HG02870 (cell line): ENCODE data around the gene DDX60.
"Not testable (repeated sequence)": the region's sequence is repeated elsewhere in the genome, so short reads cannot be mapped to it uniquely, and the experiment has no call there.

Source experiments
- ATAC-seq: cut with Tn5 transposase; IDR thresholded peaks from one replicate; pipeline ENCODE4 v1.9.1; 2021; ENCODE audit warnings: mild to moderate bottlenecking, moderate library complexity; ENCODE audit not compliant: unreplicated experiment

The DDX60 gene

GRCh38 chr4:168293386-168293975, 25.1 kb downstream of the DDX60 start:
- no peak for ATAC-seq

GRCh38 chr4:168291242-168291641, 27.3 kb downstream of the DDX60 start:
- ATAC-seq = no peak

GRCh38 chr4:168285850-168286249, 32.7 kb downstream of the DDX60 start:
- not testable (repeated sequence) for ATAC-seq

- no peak for ATAC-seq
Measured at GRCh38 chr4:168279556-168279955, 39.0 kb downstream of the DDX60 start.

- no peak for ATAC-seq
Measured at GRCh38 chr4:168275836-168276235, 42.7 kb downstream of the DDX60 start.

- ATAC-seq = no peak
Measured at GRCh38 chr4:168274871-168275270, 43.7 kb downstream of the DDX60 start.

- ATAC-seq = no peak
Measured at GRCh38 chr4:168273838-168274237, 44.7 kb downstream of the DDX60 start.

GRCh38 chr4:168272488-168272887, 46.1 kb downstream of the DDX60 start:
- no peak for ATAC-seq

GRCh38 chr4:168269896-168270295, 48.7 kb downstream of the DDX60 start:
- ATAC-seq = no peak

GRCh38 chr4:168265327-168265726, 53.2 kb downstream of the DDX60 start:
- ATAC-seq = no peak

- ATAC-seq = no peak
Measured at GRCh38 chr4:168264903-168265302, 53.6 kb downstream of the DDX60 start.

- ATAC-seq = no peak
Measured at GRCh38 chr4:168263039-168263438, 55.5 kb downstream of the DDX60 start.

GRCh38 chr4:168259096-168259495, 59.5 kb downstream of the DDX60 start:
- ATAC-seq = no peak

GRCh38 chr4:168257768-168258167, 60.8 kb downstream of the DDX60 start:
- ATAC-seq = no peak

- no peak for ATAC-seq
Measured at GRCh38 chr4:168248176-168248710, 70.3 kb downstream of the DDX60 start.

- ATAC-seq = no peak
Measured at GRCh38 chr4:168247603-168248002, 70.9 kb downstream of the DDX60 start.

- ATAC-seq = no peak
Measured at GRCh38 chr4:168241953-168242352, 76.6 kb downstream of the DDX60 start.

- ATAC-seq = no peak
Measured at GRCh38 chr4:168240821-168241220, 77.7 kb downstream of the DDX60 start.

GRCh38 chr4:168221301-168221700, 97.3 kb downstream of the DDX60 start:
- ATAC-seq = no peak

- no peak for ATAC-seq
Measured at GRCh38 chr4:168220893-168221292, 97.7 kb downstream of the DDX60 start.

- ATAC-seq = no peak
Measured at GRCh38 chr4:168218645-168219044, 99.9 kb downstream of the DDX60 start.

- not testable (repeated sequence) for ATAC-seq
Measured at GRCh38 chr4:168213511-168213910, 105.0 kb downstream of the DDX60 start.

GRCh38 chr4:168212656-168213055, 105.9 kb downstream of the DDX60 start:
- ATAC-seq = no peak
